WTC11 (cell line): ENCODE results near the gene BRMS1. TPM values are rescaled to one million over a fixed set of nuclear protein-coding genes. Genes with fewer than 3 reads are reported as not detected.

Experiments
- ATAC-seq: fragments of 200-7000 bp; cut with Tn5 transposase; 2 replicates; pipeline ENCODE4 v1.10.0; 2021; ENCODE audit warnings: mild to moderate bottlenecking, moderate library complexity
- CTCF ChIA-PET: fragments of 300-600 bp; sonication (Branson Sonifier 250); formaldehyde crosslinking; loops from one replicate; lab custom pipeline; 2021; ENCODE audit warnings: antibody characterized with exemption; lab: Charles Lee
- POLR2A ChIA-PET: fragments of 350-600 bp; sonication (Branson Sonifier 250); formaldehyde crosslinking; loops from one replicate; lab custom pipeline; 2021; ENCODE audit warnings: antibody characterized with exemption; lab: Charles Lee
- DNase-seq: peaks from one replicate; pipeline ENCODE4 v3.0.0; 2021; ENCODE audit warnings: low spot score
- H3K27ac Mint-ChIP-seq: 2 replicates; pipeline ENCODE4 v1.8.0; 2021; ENCODE audit warnings: mixed read lengths
- H3K27me3 Mint-ChIP-seq: 2 replicates; pipeline ENCODE4 v1.8.0; 2021; ENCODE audit warnings: low read depth, mild to moderate bottlenecking, moderate library complexity, mixed read lengths
- H3K36me3 Mint-ChIP-seq: 2 replicates; pipeline ENCODE4 v1.8.0; 2021; ENCODE audit warnings: mixed read lengths
- H3K4me1 Mint-ChIP-seq: 2 replicates; pipeline ENCODE4 v1.8.0; 2022; ENCODE audit warnings: mixed read lengths
- H3K4me3 Mint-ChIP-seq: 2 replicates; pipeline ENCODE4 v1.8.0; 2021; ENCODE audit warnings: mild to moderate bottlenecking, moderate library complexity, mixed read lengths
- H3K9me3 Mint-ChIP-seq: 2 replicates; pipeline ENCODE4 v1.8.0; 2021; ENCODE audit warnings: mixed read lengths
- CBFB ChIP-seq: sonication (generic); formaldehyde crosslinking; IDR thresholded peaks from 2 replicates; pipeline ENCODE4 v1.8.1; 2022; ENCODE audit warnings: mild to moderate bottlenecking, low read depth, missing genetic modification reagents
- ESRRA ChIP-seq: sonication (generic); formaldehyde crosslinking; IDR thresholded peaks from 2 replicates; pipeline ENCODE4 v1.8.1; 2022; ENCODE audit warnings: mild to moderate bottlenecking, missing genetic modification reagents, borderline replicate concordance
- FOXP1 ChIP-seq: sonication (generic); formaldehyde crosslinking; IDR thresholded peaks from 2 replicates; pipeline ENCODE4 v1.8.0; 2022; ENCODE audit warnings: missing genetic modification reagents, mild to moderate bottlenecking, moderate library complexity, borderline replicate concordance
- GABPB1 ChIP-seq: sonication (generic); formaldehyde crosslinking; IDR thresholded peaks from 2 replicates; pipeline ENCODE4 v1.8.1; 2023; ENCODE audit warnings: mild to moderate bottlenecking, missing genetic modification reagents
- GRHL2 ChIP-seq: fragments of 250-450 bp; sonication (Bioruptor Pico); IDR thresholded peaks from 2 replicates; pipeline ENCODE4 v1.8.0; 2022; ENCODE audit warnings: mild to moderate bottlenecking, moderate library complexity; ENCODE audit not compliant: insufficient replicate concordance, severe bottlenecking
- MYBL2 ChIP-seq: sonication (generic); formaldehyde crosslinking; IDR thresholded peaks from 2 replicates; pipeline ENCODE4 v1.8.1; 2023; ENCODE audit warnings: mild to moderate bottlenecking, moderate library complexity, missing genetic modification reagents
- NFE2L1 ChIP-seq: sonication (generic); formaldehyde crosslinking; IDR thresholded peaks from 2 replicates; pipeline ENCODE4 v1.8.1; 2023; ENCODE audit warnings: missing genetic modification reagents
- SMAD3 ChIP-seq: sonication (generic); formaldehyde crosslinking; IDR thresholded peaks from 2 replicates; pipeline ENCODE4 v1.8.0; 2022; ENCODE audit warnings: missing genetic modification reagents, mild to moderate bottlenecking, borderline replicate concordance
- SOX15 ChIP-seq: fragments of 250-450 bp; sonication (Bioruptor Pico); IDR thresholded peaks from 2 replicates; pipeline ENCODE4 v1.9.0; 2021; ENCODE audit warnings: mild to moderate bottlenecking
- TCF7 ChIP-seq: sonication (generic); formaldehyde crosslinking; IDR thresholded peaks from 2 replicates; pipeline ENCODE4 v1.8.0; 2022; ENCODE audit warnings: mild to moderate bottlenecking, low read depth, missing genetic modification reagents, moderate library complexity
- ZNF219 ChIP-seq: sonication (generic); formaldehyde crosslinking; IDR thresholded peaks from 2 replicates; pipeline ENCODE4 v1.8.0; 2023; ENCODE audit warnings: missing genetic modification reagents, mild to moderate bottlenecking, borderline replicate concordance
- ZNF416 ChIP-seq: fragments of 250-450 bp; sonication (Bioruptor Pico); IDR thresholded peaks from 2 replicates; pipeline ENCODE4 v1.9.0; 2021; ENCODE audit warnings: mild to moderate bottlenecking, inconsistent platforms
- ZNF423 ChIP-seq: fragments of 250-450 bp; sonication (Bioruptor Pico); IDR thresholded peaks from 2 replicates; pipeline ENCODE4 v2.1.2; 2022; ENCODE audit warnings: mild to moderate bottlenecking, moderate library complexity
- total RNA-seq: library from RNA; stranded (reverse); gene quantifications from 3 replicates; pipeline ENCODE4 v1.2.3, GENCODE V29; 2021
- TF ChIP-seq, protein P1 (sequence below): sonication (generic); formaldehyde crosslinking; IDR thresholded peaks from 2 replicates; pipeline ENCODE4 v1.8.0; 2022; ENCODE audit warnings: mild to moderate bottlenecking, missing genetic modification reagents
- TF ChIP-seq, protein P2 (sequence below): sonication (generic); formaldehyde crosslinking; IDR thresholded peaks from 2 replicates; pipeline ENCODE4 v1.8.1; 2022; ENCODE audit warnings: low read depth, missing genetic modification reagents, borderline replicate concordance
- TF ChIP-seq, protein P3 (sequence below): sonication (generic); formaldehyde crosslinking; IDR thresholded peaks from 2 replicates; pipeline ENCODE4 v1.8.1; 2023; ENCODE audit warnings: mild to moderate bottlenecking, missing genetic modification reagents, borderline replicate concordance
- TF ChIP-seq, protein P4 (sequence below): sonication (generic); formaldehyde crosslinking; IDR thresholded peaks from 2 replicates; pipeline ENCODE4 v1.8.0; 2022; ENCODE audit warnings: mild to moderate bottlenecking, missing genetic modification reagents
- TF ChIP-seq, protein P5 (sequence below): fragments of 250-450 bp; sonication (Bioruptor Pico); IDR thresholded peaks from 2 replicates; pipeline ENCODE4 v1.9.0; 2021; ENCODE audit warnings: moderate library complexity, mild to moderate bottlenecking, inconsistent platforms, borderline replicate concordance
- TF ChIP-seq, protein P6 (sequence below): sonication (generic); formaldehyde crosslinking; conservative IDR thresholded peaks from 2 replicates; pipeline ENCODE4 v1.8.1; 2023; ENCODE audit warnings: mild to moderate bottlenecking, low read depth, missing genetic modification reagents, moderate library complexity
- TF ChIP-seq, protein P7 (sequence below): sonication (generic); formaldehyde crosslinking; IDR thresholded peaks from 2 replicates; pipeline ENCODE4 v1.8.0; 2023; ENCODE audit warnings: mild to moderate bottlenecking, missing genetic modification reagents
- TF ChIP-seq, protein P8 (sequence below): sonication (generic); formaldehyde crosslinking; IDR thresholded peaks from 2 replicates; pipeline ENCODE4 v1.8.1; 2023; ENCODE audit warnings: mild to moderate bottlenecking, moderate library complexity, missing genetic modification reagents

BRMS1 gene
- total RNA-seq, 1 experiment from 2014 or later = 44.5 TPM

DNA sequence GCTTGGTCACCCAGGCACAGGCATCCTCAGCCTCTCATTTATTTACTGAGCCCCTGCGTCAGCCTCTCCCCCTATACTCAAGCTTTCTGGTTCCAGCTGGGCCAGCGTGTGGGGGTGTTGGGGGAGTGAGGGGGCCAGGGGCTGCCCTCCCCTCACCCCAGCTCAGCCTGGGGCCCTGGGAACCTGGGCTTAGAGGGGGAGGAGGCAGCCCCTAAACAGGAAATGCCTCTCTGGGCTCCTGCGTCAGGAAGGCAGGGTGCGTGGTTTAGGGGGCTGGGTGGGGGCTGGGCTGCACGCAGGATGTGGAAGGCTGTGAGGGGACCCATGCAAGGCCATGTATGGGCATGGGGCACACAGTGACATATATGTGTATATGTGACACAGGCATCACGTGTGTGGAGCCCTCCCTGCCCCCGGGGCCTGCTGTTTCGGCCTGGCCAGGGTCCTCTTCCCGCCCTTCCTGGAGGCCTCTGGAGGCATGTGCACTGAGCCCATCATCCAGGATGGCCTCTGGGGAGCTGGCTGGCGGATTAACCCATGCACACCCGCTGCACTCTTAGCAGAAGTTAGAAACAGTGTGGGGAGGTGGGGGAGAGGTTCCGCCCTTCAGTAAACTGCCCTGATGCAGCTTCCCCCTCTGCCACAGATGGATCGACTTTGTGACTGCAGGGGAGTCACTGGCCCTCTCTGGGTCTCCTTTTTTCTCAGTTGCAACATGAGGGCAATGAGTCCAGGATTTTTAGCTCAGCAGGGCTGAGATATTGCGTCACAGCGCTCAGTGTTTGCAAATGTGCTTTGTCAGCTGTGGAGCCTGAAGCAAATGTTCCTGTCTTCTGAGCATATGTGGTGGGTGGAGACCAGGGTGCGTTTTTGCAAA, 26.9 kb downstream of the BRMS1 start:
- peak overlapping the region; percentile 57 for H3K4me3 Mint-ChIP-seq
- peaks cover 26% of the 10 kb centered on the region for H3K4me1 Mint-ChIP-seq
- peaks cover 22% of the 10 kb centered on the region for H3K27me3 Mint-ChIP-seq
- ChIA-PET POLR2A (interaction anchor here (0.6 to 1.4 kb wide), 6 partner anchors 9 to 162 kb away, joined by 3 to 8 read pairs (median 4); partner anchors contain the start of genes DPP3 and YIF1A), CTCF (interaction anchor here (0.9 to 3.4 kb wide), 12 partner anchors 9 to 738 kb away, joined by 3 to 31 read pairs (median 7); partner anchors contain the start of genes RAB1B, RIN1 and YIF1A)
- peak; percentile 8 for ATAC-seq
- peak; percentile 46 for DNase-seq
- peak overlapping the region; percentile 96; the same call in 1 of the 2 replicates for H3K27ac Mint-ChIP-seq
- H3K9me3 Mint-ChIP-seq = peaks cover 20% of the 10 kb centered on the region
- H3K36me3 Mint-ChIP-seq = peaks cover 20% of the 10 kb centered on the region
- no peak for TF ChIP-seq NFE2L1 (CRISPR knock-in tag)
- TF ChIP-seq GRHL2 = no peak
- TF ChIP-seq SMAD3 (CRISPR knock-in tag) = no peak
- TF ChIP-seq, protein P1, sequence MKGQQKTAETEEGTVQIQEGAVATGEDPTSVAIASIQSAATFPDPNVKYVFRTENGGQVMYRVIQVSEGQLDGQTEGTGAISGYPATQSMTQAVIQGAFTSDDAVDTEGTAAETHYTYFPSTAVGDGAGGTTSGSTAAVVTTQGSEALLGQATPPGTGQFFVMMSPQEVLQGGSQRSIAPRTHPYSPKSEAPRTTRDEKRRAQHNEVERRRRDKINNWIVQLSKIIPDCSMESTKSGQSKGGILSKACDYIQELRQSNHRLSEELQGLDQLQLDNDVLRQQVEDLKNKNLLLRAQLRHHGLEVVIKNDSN = peak; percentile 22; the same call in 1 of the 2 replicates
- TF ChIP-seq, protein P2, sequence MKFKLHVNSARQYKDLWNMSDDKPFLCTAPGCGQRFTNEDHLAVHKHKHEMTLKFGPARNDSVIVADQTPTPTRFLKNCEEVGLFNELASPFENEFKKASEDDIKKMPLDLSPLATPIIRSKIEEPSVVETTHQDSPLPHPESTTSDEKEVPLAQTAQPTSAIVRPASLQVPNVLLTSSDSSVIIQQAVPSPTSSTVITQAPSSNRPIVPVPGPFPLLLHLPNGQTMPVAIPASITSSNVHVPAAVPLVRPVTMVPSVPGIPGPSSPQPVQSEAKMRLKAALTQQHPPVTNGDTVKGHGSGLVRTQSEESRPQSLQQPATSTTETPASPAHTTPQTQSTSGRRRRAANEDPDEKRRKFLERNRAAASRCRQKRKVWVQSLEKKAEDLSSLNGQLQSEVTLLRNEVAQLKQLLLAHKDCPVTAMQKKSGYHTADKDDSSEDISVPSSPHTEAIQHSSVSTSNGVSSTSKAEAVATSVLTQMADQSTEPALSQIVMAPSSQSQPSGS (CRISPR knock-in tag) = no peak
- TF ChIP-seq ZNF423 (CRISPR knock-in tag) = no peak
- TF ChIP-seq, protein P3, sequence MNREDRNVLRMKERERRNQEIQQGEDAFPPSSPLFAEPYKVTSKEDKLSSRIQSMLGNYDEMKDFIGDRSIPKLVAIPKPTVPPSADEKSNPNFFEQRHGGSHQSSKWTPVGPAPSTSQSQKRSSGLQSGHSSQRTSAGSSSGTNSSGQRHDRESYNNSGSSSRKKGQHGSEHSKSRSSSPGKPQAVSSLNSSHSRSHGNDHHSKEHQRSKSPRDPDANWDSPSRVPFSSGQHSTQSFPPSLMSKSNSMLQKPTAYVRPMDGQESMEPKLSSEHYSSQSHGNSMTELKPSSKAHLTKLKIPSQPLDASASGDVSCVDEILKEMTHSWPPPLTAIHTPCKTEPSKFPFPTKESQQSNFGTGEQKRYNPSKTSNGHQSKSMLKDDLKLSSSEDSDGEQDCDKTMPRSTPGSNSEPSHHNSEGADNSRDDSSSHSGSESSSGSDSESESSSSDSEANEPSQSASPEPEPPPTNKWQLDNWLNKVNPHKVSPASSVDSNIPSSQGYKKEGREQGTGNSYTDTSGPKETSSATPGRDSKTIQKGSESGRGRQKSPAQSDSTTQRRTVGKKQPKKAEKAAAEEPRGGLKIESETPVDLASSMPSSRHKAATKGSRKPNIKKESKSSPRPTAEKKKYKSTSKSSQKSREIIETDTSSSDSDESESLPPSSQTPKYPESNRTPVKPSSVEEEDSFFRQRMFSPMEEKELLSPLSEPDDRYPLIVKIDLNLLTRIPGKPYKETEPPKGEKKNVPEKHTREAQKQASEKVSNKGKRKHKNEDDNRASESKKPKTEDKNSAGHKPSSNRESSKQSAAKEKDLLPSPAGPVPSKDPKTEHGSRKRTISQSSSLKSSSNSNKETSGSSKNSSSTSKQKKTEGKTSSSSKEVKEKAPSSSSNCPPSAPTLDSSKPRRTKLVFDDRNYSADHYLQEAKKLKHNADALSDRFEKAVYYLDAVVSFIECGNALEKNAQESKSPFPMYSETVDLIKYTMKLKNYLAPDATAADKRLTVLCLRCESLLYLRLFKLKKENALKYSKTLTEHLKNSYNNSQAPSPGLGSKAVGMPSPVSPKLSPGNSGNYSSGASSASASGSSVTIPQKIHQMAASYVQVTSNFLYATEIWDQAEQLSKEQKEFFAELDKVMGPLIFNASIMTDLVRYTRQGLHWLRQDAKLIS = no peak
- no peak for TF ChIP-seq ZNF219 (CRISPR knock-in tag)
- TF ChIP-seq CBFB (CRISPR knock-in tag) = no peak
- TF ChIP-seq, protein P4, sequence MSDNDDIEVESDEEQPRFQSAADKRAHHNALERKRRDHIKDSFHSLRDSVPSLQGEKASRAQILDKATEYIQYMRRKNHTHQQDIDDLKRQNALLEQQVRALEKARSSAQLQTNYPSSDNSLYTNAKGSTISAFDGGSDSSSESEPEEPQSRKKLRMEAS = peak; percentile 67; the same call in 1 of the 2 replicates
- TF ChIP-seq SOX15 (CRISPR knock-in tag) = no peak
- TF ChIP-seq, protein P5, sequence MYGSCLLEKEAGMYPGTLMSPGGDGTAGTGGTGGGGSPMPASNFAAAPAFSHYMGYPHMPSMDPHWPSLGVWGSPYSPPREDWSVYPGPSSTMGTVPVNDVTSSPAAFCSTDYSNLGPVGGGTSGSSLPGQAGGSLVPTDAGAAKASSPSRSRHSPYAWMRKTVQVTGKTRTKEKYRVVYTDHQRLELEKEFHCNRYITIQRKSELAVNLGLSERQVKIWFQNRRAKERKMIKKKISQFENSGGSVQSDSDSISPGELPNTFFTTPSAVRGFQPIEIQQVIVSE (CRISPR knock-in tag) = no peak
- no peak for TF ChIP-seq ZNF416 (CRISPR knock-in tag)
- TF ChIP-seq FOXP1 (CRISPR knock-in tag) = no peak; the same call in 1 of the 2 replicates
- TF ChIP-seq, protein P6, sequence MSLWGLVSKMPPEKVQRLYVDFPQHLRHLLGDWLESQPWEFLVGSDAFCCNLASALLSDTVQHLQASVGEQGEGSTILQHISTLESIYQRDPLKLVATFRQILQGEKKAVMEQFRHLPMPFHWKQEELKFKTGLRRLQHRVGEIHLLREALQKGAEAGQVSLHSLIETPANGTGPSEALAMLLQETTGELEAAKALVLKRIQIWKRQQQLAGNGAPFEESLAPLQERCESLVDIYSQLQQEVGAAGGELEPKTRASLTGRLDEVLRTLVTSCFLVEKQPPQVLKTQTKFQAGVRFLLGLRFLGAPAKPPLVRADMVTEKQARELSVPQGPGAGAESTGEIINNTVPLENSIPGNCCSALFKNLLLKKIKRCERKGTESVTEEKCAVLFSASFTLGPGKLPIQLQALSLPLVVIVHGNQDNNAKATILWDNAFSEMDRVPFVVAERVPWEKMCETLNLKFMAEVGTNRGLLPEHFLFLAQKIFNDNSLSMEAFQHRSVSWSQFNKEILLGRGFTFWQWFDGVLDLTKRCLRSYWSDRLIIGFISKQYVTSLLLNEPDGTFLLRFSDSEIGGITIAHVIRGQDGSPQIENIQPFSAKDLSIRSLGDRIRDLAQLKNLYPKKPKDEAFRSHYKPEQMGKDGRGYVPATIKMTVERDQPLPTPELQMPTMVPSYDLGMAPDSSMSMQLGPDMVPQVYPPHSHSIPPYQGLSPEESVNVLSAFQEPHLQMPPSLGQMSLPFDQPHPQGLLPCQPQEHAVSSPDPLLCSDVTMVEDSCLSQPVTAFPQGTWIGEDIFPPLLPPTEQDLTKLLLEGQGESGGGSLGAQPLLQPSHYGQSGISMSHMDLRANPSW (CRISPR knock-in tag) = no peak
- TF ChIP-seq, protein P7, sequence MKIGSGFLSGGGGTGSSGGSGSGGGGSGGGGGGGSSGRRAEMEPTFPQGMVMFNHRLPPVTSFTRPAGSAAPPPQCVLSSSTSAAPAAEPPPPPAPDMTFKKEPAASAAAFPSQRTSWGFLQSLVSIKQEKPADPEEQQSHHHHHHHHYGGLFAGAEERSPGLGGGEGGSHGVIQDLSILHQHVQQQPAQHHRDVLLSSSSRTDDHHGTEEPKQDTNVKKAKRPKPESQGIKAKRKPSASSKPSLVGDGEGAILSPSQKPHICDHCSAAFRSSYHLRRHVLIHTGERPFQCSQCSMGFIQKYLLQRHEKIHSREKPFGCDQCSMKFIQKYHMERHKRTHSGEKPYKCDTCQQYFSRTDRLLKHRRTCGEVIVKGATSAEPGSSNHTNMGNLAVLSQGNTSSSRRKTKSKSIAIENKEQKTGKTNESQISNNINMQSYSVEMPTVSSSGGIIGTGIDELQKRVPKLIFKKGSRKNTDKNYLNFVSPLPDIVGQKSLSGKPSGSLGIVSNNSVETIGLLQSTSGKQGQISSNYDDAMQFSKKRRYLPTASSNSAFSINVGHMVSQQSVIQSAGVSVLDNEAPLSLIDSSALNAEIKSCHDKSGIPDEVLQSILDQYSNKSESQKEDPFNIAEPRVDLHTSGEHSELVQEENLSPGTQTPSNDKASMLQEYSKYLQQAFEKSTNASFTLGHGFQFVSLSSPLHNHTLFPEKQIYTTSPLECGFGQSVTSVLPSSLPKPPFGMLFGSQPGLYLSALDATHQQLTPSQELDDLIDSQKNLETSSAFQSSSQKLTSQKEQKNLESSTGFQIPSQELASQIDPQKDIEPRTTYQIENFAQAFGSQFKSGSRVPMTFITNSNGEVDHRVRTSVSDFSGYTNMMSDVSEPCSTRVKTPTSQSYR (CRISPR knock-in tag) = no peak
- TF ChIP-seq MYBL2 = no peak
- no peak for TF ChIP-seq ESRRA (CRISPR knock-in tag)
- peak; percentile 87 for TF ChIP-seq GABPB1 (CRISPR knock-in tag)
- TF ChIP-seq, protein P8, sequence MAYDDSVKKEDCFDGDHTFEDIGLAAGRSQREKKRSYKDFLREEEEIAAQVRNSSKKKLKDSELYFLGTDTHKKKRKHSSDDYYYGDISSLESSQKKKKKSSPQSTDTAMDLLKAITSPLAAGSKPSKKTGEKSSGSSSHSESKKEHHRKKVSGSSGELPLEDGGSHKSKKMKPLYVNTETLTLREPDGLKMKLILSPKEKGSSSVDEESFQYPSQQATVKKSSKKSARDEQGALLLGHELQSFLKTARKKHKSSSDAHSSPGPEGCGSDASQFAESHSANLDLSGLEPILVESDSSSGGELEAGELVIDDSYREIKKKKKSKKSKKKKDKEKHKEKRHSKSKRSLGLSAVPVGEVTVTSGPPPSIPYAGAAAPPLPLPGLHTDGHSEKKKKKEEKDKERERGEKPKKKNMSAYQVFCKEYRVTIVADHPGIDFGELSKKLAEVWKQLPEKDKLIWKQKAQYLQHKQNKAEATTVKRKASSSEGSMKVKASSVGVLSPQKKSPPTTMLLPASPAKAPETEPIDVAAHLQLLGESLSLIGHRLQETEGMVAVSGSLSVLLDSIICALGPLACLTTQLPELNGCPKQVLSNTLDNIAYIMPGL = no peak
- TF ChIP-seq TCF7 (CRISPR knock-in tag) = no peak
